Esophagus muscularis mucosa (tissue), 4 donors: ENCODE measurements around the gene OR4A5. TPM values are rescaled to one million over a fixed set of nuclear protein-coding genes. Genes with fewer than 3 reads are reported as not detected.
"Not testable (repeated sequence)": the region's sequence is repeated elsewhere in the genome, so short reads cannot be mapped to it uniquely, and the experiment has no call there.

Experiments
- DNase-seq: peaks from one replicate; pipeline ENCODE4 v3.0.0-alpha.2; 2017; ENCODE audit errors: extremely low spot score
- H3K27ac ChIP-seq, 4 donors: fragments of 200-600 bp; sonication (generic); replicated peaks in 1 of 4; 1 replicate in 3 of 4; 2 replicates in 1 of 4; pipeline ENCODE4 v1.5.1; 2016 to 2019; ENCODE audit warnings: mild to moderate bottlenecking in 1 of 4
- H3K27me3 ChIP-seq, 4 donors: fragments of 200-600 bp; sonication (generic); one replicate each; pipeline versions ENCODE4 v1.5.1 to v1.6.0; 2016 to 2019
- H3K36me3 ChIP-seq, 4 donors: fragments of 200-600 bp; sonication (generic); one replicate each; pipeline ENCODE4 v1.5.1; 2016 to 2019
- H3K4me1 ChIP-seq, 4 donors: fragments of 200-600 bp; sonication (generic); one replicate each; pipeline ENCODE4 v1.5.1; 2016 to 2019
- H3K4me3 ChIP-seq, 4 donors: fragments of 200-600 bp; sonication (generic); 1 replicate in 2 of 4; 2 replicates in 2 of 4; pipeline ENCODE4 v1.5.1; 2016 to 2019; ENCODE audit warnings: mild to moderate bottlenecking in 4 of 4, moderate library complexity in 1 of 4
- H3K9me3 ChIP-seq, 4 donors: fragments of 200-600 bp; sonication (generic); 1 replicate in 3 of 4; 2 replicates in 1 of 4; pipeline ENCODE4 v1.5.1; 2016 to 2019
- WGBS: methylation state at CpG from one replicate; pipeline ENCODE4 v1.1.5; 2018; 5-methylcytosine and 5-hydroxymethylcytosine counted together
- intact Hi-C: fragments of 100-400 bp; cut with DNase I; formaldehyde crosslinking; loops from one replicate; pipeline ENCODE4 v1.15.1; 2023
- total RNA-seq, 4 donors: library from RNA; depleted of rRNA; stranded (reverse); fragments of >200 nt; gene quantifications; one replicate each; pipeline versions ENCODE4 v1.1.0 to v1.2.1, GENCODE V29; 2016

The OR4A5 gene, protein sequence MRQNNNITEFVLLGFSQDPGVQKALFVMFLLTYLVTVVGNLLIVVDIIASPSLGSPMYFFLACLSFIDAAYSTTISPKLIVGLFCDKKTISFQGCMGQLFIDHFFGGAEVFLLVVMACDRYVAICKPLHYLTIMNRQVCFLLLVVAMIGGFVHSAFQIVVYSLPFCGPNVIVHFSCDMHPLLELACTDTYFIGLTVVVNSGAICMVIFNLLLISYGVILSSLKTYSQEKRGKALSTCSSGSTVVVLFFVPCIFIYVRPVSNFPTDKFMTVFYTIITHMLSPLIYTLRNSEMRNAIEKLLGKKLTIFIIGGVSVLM
- total RNA-seq: not detected

DNA sequence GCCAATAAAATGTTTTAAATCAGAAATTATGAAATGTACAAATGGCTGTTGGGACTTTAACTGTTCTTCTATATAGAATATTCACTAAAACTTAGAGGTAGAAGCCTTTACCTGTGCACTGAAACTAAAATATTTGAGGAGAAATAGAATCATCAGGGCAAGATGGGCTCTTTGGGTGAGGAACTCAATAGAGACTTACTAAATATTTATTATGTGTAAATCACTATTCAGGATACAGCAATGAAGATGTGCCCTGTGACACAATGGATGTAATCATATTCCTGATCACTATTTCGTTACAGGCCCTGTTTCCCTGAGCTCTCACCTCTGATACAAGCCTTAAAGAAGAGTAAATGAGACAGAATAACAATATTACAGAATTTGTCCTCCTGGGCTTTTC lies at the start of gene OR4A5:
Gene OR4A5, plus strand, starts transcription at position 301 of the 400 bp plus-strand sequence. Its CDS starts 53 bp downstream, at position 354.
- H3K36me3 ChIP-seq, H3K27me3 ChIP-seq, H3K4me1 ChIP-seq, DNase-seq, H3K27ac ChIP-seq, H3K4me3 ChIP-seq, intact Hi-C loops, H3K9me3 ChIP-seq: not testable (repeated sequence)
- 0% methylated on average over 1 of the region's 1 CpG for WGBS

DNA sequence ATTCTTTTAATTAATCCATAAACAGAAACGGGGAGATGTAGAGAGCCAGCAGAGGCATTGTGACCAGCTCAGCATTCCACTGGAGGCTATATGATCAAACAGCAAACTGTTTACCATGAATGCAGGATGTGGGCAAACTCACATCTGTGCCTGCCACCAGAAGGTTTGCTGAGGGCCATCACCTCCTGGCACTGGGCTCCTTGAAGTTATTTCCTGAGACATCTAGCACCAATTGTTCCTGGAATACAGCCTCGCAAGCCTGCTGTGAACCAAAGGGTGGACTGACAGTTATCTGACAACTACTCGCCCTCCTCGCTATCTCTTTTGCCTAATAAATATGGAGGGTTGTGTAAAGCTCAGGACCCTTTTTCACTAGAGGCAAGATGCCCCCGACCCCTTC lies 13.5 kb downstream of the OR4A5 start:
- WGBS: 64% methylated on average over 5 of the region's 5 CpGs
- H3K27me3 ChIP-seq, H3K9me3 ChIP-seq, intact Hi-C loops, DNase-seq, H3K36me3 ChIP-seq, H3K4me3 ChIP-seq, H3K4me1 ChIP-seq, H3K27ac ChIP-seq: not testable (repeated sequence)

Other genes with a start within 250 kb of the OR4A5 start
- not detected for gene OR4C46, start 102.8 kb upstream of the OR4A5 start, total RNA-seq